HTERT RPE-1 (cell line): ENCODE measurements around the gene SHISA8.
"Not testable (repeated sequence)": the region's sequence is repeated elsewhere in the genome, so short reads cannot be mapped to it uniquely, and the experiment has no call there.

ENCODE experiments used
- in situ Hi-C: fragments of 300-500 bp; cut with MboI; formaldehyde crosslinking; loops from 4 replicates; pipeline ENCODE4 v1.14.3; 2020; ENCODE audit warnings: low sequenced_read_pairs

The SHISA8 gene

GRCh38 chr22:41915035-41915785 is at the start of gene SHISA8:
SHISA8 (minus strand) TSS chr22:41915074; CDS start chr22:41914667, 407 bp downstream.
- in situ Hi-C loops: no loop called here

GRCh38 chr22:41964112-41964491 is 49.2 kb upstream of the SHISA8 start:
- in situ Hi-C loops: no loop called here

GRCh38 chr22:41963453-41964111 is 48.7 kb upstream of the SHISA8 start:
- in situ Hi-C loops: no loop called here

GRCh38 chr22:41957941-41958556 is 43.2 kb upstream of the SHISA8 start:
- in situ Hi-C loops: no loop called here

- in situ Hi-C loops: no loop called here
These were observed 37.8 kb upstream of the SHISA8 start for GRCh38 chr22:41952713-41953112.

- in situ Hi-C loops: no loop called here
These were observed 37.1 kb upstream of the SHISA8 start, which contains the start of gene SMIM45 for GRCh38 chr22:41951898-41952474. SMIM45 (plus strand) TSS chr22:41952150.

GRCh38 chr22:41949297-41949965 is 34.6 kb upstream of the SHISA8 start:
- in situ Hi-C loops: no loop called here

GRCh38 chr22:41948928-41949296 is 34.0 kb upstream of the SHISA8 start:
- in situ Hi-C loops: not testable (repeated sequence)

- in situ Hi-C loops: no loop called here
These were observed 33.3 kb upstream of the SHISA8 start for GRCh38 chr22:41948142-41948541.

- in situ Hi-C loops: no loop called here
These were observed 32.7 kb upstream of the SHISA8 start for GRCh38 chr22:41947424-41948080.

GRCh38 chr22:41946629-41947423 is 32.0 kb upstream of the SHISA8 start, which contains the start of gene CENPM:
CENPM (minus strand) TSS chr22:41947152; CDS start chr22:41947076, 76 bp downstream.
- in situ Hi-C loops: no loop called here

- in situ Hi-C loops: no loop called here
These were observed 28.9 kb upstream of the SHISA8 start for GRCh38 chr22:41943661-41944209.

GRCh38 chr22:41940832-41941765 is 26.2 kb upstream of the SHISA8 start:
- in situ Hi-C loops: no loop called here

GRCh38 chr22:41939981-41940831 is 25.3 kb upstream of the SHISA8 start:
- in situ Hi-C loops: no loop called here

GRCh38 chr22:41936894-41937169 is 22.0 kb upstream of the SHISA8 start:
- in situ Hi-C loops: no loop called here

- in situ Hi-C loops: no loop called here
These were observed 20.6 kb upstream of the SHISA8 start for GRCh38 chr22:41935509-41935908.

- in situ Hi-C loops: no loop called here
These were observed 20.1 kb upstream of the SHISA8 start for GRCh38 chr22:41935015-41935351.
